BE2C (cell line): ENCODE results near the gene SLC4A1.
A peak's percentile ranks its signal among the peaks of the same experiment; 100 is the strongest.

Experiments
- DNase-seq: peaks from one replicate; pipeline ENCODE4 v3.0.0-alpha.2; 2020
- H3K27me3 ChIP-seq: fragments of 250-450 bp; sonication (Bioruptor Pico); 2 replicates; pipeline ENCODE4 v1.5.1; 2020; ENCODE audit warnings: mild to moderate bottlenecking
- H3K36me3 ChIP-seq: fragments of 250-450 bp; sonication (Bioruptor Pico); 2 replicates; pipeline ENCODE4 v1.5.1; 2020; ENCODE audit warnings: mild to moderate bottlenecking
- H3K4me1 ChIP-seq: fragments of 250-450 bp; sonication (Bioruptor Pico); 2 replicates; pipeline ENCODE4 v1.5.1; 2020
- H3K4me3 ChIP-seq: 2 replicates; pipeline ENCODE4 v1.5.1; 2011; ENCODE audit warnings: low read depth, low read length
- H3K9me3 ChIP-seq: fragments of 250-450 bp; sonication (Bioruptor Pico); 2 replicates; pipeline ENCODE4 v1.5.1; 2020
- TF ChIP-seq, protein P1 (sequence below): IDR thresholded peaks from 2 replicates; pipeline ENCODE4 v1.5.1; 2012; ENCODE audit warnings: mild to moderate bottlenecking, low read depth, low read length

Gene SLC4A1

GRCh38 chr17:44233582-44233981 is 34.4 kb downstream of the SLC4A1 start:
- Histone ChIP-seq H3K36me3 (no peaks in the 10 kb centered on the region), H3K27me3 (no peaks in the 10 kb centered on the region), H3K4me3 (no peak overlapping the region), H3K4me1 (no peaks in the 10 kb centered on the region), H3K9me3 (no peaks in the 10 kb centered on the region)
- no peak for DNase-seq
- TF ChIP-seq, protein P1, sequence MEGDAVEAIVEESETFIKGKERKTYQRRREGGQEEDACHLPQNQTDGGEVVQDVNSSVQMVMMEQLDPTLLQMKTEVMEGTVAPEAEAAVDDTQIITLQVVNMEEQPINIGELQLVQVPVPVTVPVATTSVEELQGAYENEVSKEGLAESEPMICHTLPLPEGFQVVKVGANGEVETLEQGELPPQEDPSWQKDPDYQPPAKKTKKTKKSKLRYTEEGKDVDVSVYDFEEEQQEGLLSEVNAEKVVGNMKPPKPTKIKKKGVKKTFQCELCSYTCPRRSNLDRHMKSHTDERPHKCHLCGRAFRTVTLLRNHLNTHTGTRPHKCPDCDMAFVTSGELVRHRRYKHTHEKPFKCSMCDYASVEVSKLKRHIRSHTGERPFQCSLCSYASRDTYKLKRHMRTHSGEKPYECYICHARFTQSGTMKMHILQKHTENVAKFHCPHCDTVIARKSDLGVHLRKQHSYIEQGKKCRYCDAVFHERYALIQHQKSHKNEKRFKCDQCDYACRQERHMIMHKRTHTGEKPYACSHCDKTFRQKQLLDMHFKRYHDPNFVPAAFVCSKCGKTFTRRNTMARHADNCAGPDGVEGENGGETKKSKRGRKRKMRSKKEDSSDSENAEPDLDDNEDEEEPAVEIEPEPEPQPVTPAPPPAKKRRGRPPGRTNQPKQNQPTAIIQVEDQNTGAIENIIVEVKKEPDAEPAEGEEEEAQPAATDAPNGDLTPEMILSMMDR: no peak

DNA sequence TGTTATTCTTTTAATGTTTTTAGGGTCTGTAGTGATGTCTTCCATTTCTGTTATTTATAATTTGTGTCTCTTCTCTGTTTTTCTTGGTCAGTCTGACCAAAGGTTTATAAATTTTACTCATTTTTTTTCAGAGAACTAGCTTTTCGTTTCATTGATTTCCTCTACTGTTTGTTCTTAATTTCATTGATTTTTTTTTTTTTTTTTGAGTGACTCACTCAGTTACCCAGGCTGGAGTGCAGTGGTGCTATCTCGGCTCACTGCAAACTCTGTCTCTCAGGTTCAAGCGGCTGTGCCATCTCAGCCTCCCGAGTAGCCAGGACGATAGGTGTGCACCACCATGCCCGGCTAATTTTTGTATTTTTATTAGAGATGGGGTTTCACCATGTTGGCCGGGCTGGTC is 35.9 kb downstream of the SLC4A1 start:
- Histone ChIP-seq H3K4me3 (no peak overlapping the region), H3K9me3 (no peaks in the 10 kb centered on the region), H3K4me1 (no peaks in the 10 kb centered on the region), H3K36me3 (no peaks in the 10 kb centered on the region), H3K27me3 (no peaks in the 10 kb centered on the region)
- DNase-seq: no peak
- TF ChIP-seq, protein P1: no peak

DNA sequence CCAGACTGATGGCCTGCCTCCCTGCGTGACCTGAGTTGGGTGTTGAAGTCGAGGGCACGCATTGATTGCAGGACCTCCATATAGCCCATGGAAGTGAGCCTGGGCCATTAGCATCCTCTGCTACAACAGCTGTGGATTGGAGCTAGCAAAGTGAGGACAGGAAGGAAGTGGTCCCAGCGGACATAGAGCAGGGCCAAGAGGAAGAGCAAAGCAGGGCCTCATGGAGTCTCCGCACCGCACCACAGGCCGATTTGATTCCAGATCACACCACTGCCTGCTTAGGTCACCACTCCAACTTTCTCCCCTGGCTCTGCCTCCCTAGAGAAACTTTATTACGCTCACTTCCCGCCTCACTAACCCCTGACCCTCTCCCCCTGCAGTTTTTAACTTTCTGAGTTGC is 37.8 kb downstream of the SLC4A1 start:
- H3K4me1 ChIP-seq: no peaks in the 10 kb centered on the region
- H3K9me3 ChIP-seq: no peaks in the 10 kb centered on the region
- DNase-seq: no peak
- H3K36me3 ChIP-seq: no peaks in the 10 kb centered on the region
- H3K4me3 ChIP-seq: no peak overlapping the region
- TF ChIP-seq, protein P1: no peak
- no peaks in the 10 kb centered on the region for H3K27me3 ChIP-seq

GRCh38 chr17:44229090-44229489 is 38.8 kb downstream of the SLC4A1 start:
- DNase-seq: no peak
- TF ChIP-seq, protein P1: no peak
- H3K4me1 ChIP-seq: no peaks in the 10 kb centered on the region
- no peak overlapping the region for H3K4me3 ChIP-seq
- H3K27me3 ChIP-seq: no peaks in the 10 kb centered on the region
- no peaks in the 10 kb centered on the region for H3K36me3 ChIP-seq
- H3K9me3 ChIP-seq: no peaks in the 10 kb centered on the region

DNA sequence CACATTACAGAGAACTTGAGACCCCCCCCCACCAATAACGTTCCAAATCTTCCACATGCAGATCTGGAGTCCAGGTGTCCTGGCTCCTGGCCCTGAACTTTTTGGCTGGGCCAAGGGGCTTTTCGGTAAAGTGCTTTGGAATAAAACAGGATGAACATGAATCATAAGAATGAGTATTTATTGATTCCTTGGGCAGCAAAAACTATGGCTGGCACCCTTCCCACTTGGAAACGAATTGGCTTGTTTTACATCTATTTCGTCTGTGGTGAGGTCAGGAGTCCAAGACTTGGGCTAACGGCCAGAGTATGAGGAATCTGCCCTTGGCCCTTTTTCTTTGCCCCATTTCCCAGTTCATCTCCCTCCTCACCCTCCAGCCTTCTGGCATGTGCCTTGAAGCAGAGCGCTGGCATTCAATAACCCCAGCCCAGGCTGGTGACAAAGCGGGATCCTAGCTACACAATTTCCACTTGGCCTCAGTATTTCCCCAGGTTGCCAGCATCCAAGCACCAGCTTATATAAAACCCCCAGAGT is 44.3 kb downstream of the SLC4A1 start:
- DNase-seq: no peak
- TF ChIP-seq, protein P1: no peak
- peaks cover 5% of the 10 kb centered on the region for H3K4me1 ChIP-seq
- H3K27me3 ChIP-seq: no peaks in the 10 kb centered on the region
- H3K4me3 ChIP-seq: no peak overlapping the region
- peaks cover 5% of the 10 kb centered on the region for H3K36me3 ChIP-seq
- H3K9me3 ChIP-seq: no peaks in the 10 kb centered on the region

DNA sequence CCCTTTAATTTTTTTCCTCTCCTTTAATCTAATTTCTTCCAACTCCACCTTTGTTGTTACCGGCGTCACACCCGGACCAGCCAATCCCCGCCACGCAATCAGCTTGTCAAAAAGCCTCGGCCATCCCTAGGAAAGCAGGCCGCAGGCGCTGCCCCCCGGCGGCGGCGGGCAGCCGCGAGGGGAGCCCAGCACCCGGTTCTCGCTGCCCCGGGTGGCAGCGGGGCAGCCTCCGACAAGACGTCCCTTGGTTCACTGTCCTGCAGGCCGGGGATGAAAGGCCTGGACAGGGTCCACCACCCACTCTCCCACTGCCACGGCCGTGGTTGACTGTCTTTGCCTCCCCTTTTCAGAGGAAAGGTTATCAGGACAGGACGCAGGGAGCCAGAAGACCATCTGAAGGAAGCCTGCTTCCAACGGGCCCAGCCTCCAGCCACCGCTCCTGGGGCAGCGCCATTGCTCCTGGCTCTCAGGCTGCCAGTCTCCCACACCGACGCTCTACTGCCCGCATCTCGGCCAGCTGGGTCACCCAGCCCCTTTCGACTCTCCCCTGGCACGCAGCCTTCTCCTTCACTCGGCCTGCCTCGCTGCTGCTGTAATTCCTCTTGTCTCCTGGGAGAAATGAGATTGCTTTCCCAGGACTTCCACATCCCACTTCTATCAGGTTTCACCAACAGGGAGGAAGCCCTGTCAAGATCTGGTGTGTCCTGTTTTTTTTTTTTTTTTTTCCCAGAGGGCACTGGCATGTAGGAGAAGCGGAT is 45.6 kb downstream of the SLC4A1 start:
- peak; percentile 85 for DNase-seq
- H3K36me3 ChIP-seq: peaks cover 9% of the 10 kb centered on the region
- no peaks in the 10 kb centered on the region for H3K27me3 ChIP-seq
- TF ChIP-seq, protein P1: peak; percentile 29
- no peaks in the 10 kb centered on the region for H3K9me3 ChIP-seq
- peaks cover 5% of the 10 kb centered on the region for H3K4me1 ChIP-seq
- peak overlapping the region; percentile 84 for H3K4me3 ChIP-seq
